HepG2 (cell line): ENCODE results near the gene SETD2. TPM values are rescaled to one million over a fixed set of nuclear protein-coding genes. Genes with fewer than 3 reads are reported as not detected.

ENCODE experiments used
- ATAC-seq: fragments of 200-7000 bp; cut with Tn5 transposase; 3 replicates; pipeline ENCODE4 v1.9.1; 2020; ENCODE audit warnings: mild to moderate bottlenecking, moderate library complexity
- Bru-seq: library from RNA; stranded (reverse); fragments of 400-500 nt; gene quantifications from one replicate; lab custom pipeline; 2021; lab: Mats Ljungman, UMichigan
- BruChase-seq, 2 experiments: library from RNA; stranded (reverse); fragments of 400-500 nt; gene quantifications; one replicate each; lab custom pipeline; 2021; lab: Mats Ljungman, UMichigan
- BruUV-seq: library from RNA; stranded (reverse); fragments of 400-500 nt; replicated peaks from 2 replicates; lab custom pipeline; 2021; lab: Mats Ljungman, UMichigan
- CTCF ChIA-PET: fragments of 300-600 bp; formaldehyde crosslinking; extraction: SDS; loops from one replicate; lab custom pipeline; 2021; ENCODE audit warnings: low total read pairs, inconsistent platforms, low intra/inter-chr PET ratio; lab: Yijun Ruan, JAX
- POLR2A ChIA-PET: fragments of 350-600 bp; sonication (Branson Sonifier 250); formaldehyde crosslinking; loops from one replicate; lab custom pipeline; 2020; ENCODE audit warnings: antibody characterized with exemption, inconsistent platforms; lab: Yijun Ruan, JAX
- DNase-seq: peaks from one replicate; pipeline ENCODE4 v3.0.0-alpha.2; 2015; ENCODE audit warnings: low spot score
- FAIRE-seq: peaks from 3 replicates; lab custom pipeline; 2011; peaks lifted over from hg19 to GRCh38; lab: Jason Lieb, UNC
- H2AFZ ChIP-seq: one replicate; pipeline ENCODE4 v1.6.1; 2011; ENCODE audit warnings: low read length, inconsistent platforms
- H3K27ac ChIP-seq: fragments of 300-600 bp; 3 replicates; pipeline ENCODE4 v1.8.0; 2011; ENCODE audit warnings: mixed run types, mild to moderate bottlenecking, mixed read lengths, low read length, inconsistent platforms; ENCODE audit not compliant: insufficient read depth; ENCODE audit errors: extremely low read length
- H3K27me3 ChIP-seq, 2 experiments: fragments of 200-600 bp in 1 of 2; 2 replicates in 1 of 2; 3 replicates in 1 of 2; pipeline versions ENCODE4 v1.6.0 to v1.8.0; 2011; ENCODE audit warnings: low read length in 2 of 2, mild to moderate bottlenecking in 2 of 2, moderate library complexity in 2 of 2, inconsistent platforms in 1 of 2; ENCODE audit not compliant: insufficient read depth in 2 of 2, control insufficient read depth in 1 of 2
- H3K36me3 ChIP-seq, 2 experiments: fragments of 200-600 bp in 1 of 2; replicated peaks in 1 of 2; 2 replicates in 1 of 2; 3 replicates in 1 of 2; pipeline versions ENCODE4 v1.5.1 to v1.8.0; 2011; ENCODE audit warnings: low read length in 2 of 2, inconsistent platforms in 1 of 2; ENCODE audit not compliant: insufficient read depth in 2 of 2, control insufficient read depth in 1 of 2
- H3K4me1 ChIP-seq: 2 replicates; pipeline ENCODE4 v1.5.1; 2012; ENCODE audit warnings: low read length, inconsistent platforms; ENCODE audit not compliant: insufficient read depth
- H3K4me2 ChIP-seq: 2 replicates; pipeline ENCODE4 v1.6.0; 2011; ENCODE audit warnings: low read depth, low read length, inconsistent platforms
- H3K4me3 ChIP-seq, 3 experiments: fragments of 200-600 bp in 1 of 3; sonication (generic), shearing (Covaris generic) in 1 of 3; replicated peaks in 1 of 3; 2 replicates each; pipeline ENCODE4 v1.5.1; 2011 to 2016; ENCODE audit warnings: low read length in 3 of 3, inconsistent platforms in 2 of 3, low read depth in 2 of 3, mild to moderate bottlenecking in 2 of 3, control low read depth in 1 of 3, mixed read lengths in 1 of 3; ENCODE audit not compliant: insufficient read depth in 1 of 3
- H3K79me2 ChIP-seq: one replicate; pipeline ENCODE4 v1.6.1; 2011; ENCODE audit warnings: low read length, inconsistent platforms; ENCODE audit not compliant: insufficient read depth
- H3K9ac ChIP-seq: 2 replicates; pipeline ENCODE4 v1.6.0; 2011; ENCODE audit warnings: mild to moderate bottlenecking, low read depth, low read length, inconsistent platforms; ENCODE audit not compliant: insufficient read depth
- H3K9me3 ChIP-seq: 2 replicates; pipeline ENCODE4 v1.5.1; 2012; ENCODE audit warnings: mild to moderate bottlenecking, low read length
- H4K20me1 ChIP-seq: 2 replicates; pipeline ENCODE4 v1.6.0; 2011; ENCODE audit warnings: inconsistent platforms, mild to moderate bottlenecking, low read length, moderate library complexity; ENCODE audit not compliant: insufficient read depth
- HMG20A ChIP-seq: IDR thresholded peaks from 2 replicates; pipeline ENCODE4 v1.6.1; 2016; ENCODE audit warnings: borderline replicate concordance
- KMT2B ChIP-seq: IDR thresholded peaks from 2 replicates; pipeline ENCODE4 v1.6.1; 2016; ENCODE audit warnings: missing genetic modification reagents, missing compliant biosample characterization
- PHF20 ChIP-seq: sonication (generic); formaldehyde crosslinking; IDR thresholded peaks from 2 replicates; pipeline ENCODE4 v1.5.0; 2020; ENCODE audit warnings: mild to moderate bottlenecking, missing genetic modification reagents
- PPARG ChIP-seq: conservative IDR thresholded peaks from 2 replicates; pipeline ENCODE4 v1.6.1; 2016; ENCODE audit warnings: missing biosample characterization, missing genetic modification reagents
- STAG1 ChIP-seq: sonication (generic); formaldehyde crosslinking; IDR thresholded peaks from 2 replicates; pipeline ENCODE4 v1.4.0; 2020; ENCODE audit warnings: missing genetic modification reagents
- ZFYVE20 ChIP-seq: sonication (generic); formaldehyde crosslinking; IDR thresholded peaks from 2 replicates; pipeline ENCODE4 v1.8.0; 2023; ENCODE audit warnings: low read depth, mild to moderate bottlenecking, moderate library complexity, missing genetic modification reagents, borderline replicate concordance
- WGBS: methylation state at CpG from one replicate; pipeline ENCODE4 v1.1.6; 2017; ENCODE audit warnings: low lambda C conversion rate; 5-methylcytosine and 5-hydroxymethylcytosine counted together
- in situ Hi-C: cut with HindIII; loops from 2 replicates; pipeline ENCODE4 v1.10.0; 2017; ENCODE audit warnings: low pct_unique_long_range_greater_than_20kb; ENCODE audit not compliant: extremely low pct_ligation_motif_present
- intact Hi-C: fragments of 100-400 bp; cut with micrococcal nuclease; formaldehyde crosslinking; loops from one replicate; pipeline ENCODE4 v1.10.0; 2022; ENCODE audit not compliant: unreplicated experiment
- long read RNA-seq, 2 experiments: library from RNA in 1 of 2; library from polyadenylated mRNA in 1 of 2; stranded (forward) in 1 of 2; unstranded in 1 of 2; transcript quantifications; one replicate each; pipeline ENCODE4 v2.0.0, GENCODE V29; 2019 to 2022
- polyA minus RNA-seq, 3 experiments: library from RNA; depleted of rRNA, polyadenylated mRNA; stranded (reverse); fragments of >200 nt; gene quantifications; 2 replicates each; pipeline ENCODE4 v1.2.3, GENCODE V29; 2011; ENCODE audit warnings: low replicate concordance in 1 of 3
- polyA plus RNA-seq, 8 experiments: library from polyadenylated mRNA; depleted of rRNA in 3 of 8; stranded (reverse) in 7 of 8; unstranded in 1 of 8; fragments of >200 nt; fragmentation: Illumina TruSeq in 4 of 8; extraction: Trizol in 4 of 8; gene quantifications; 2 replicates each; pipeline versions ENCODE4 v1.2.1 to v1.2.3, GENCODE V29; 2011 to 2016; ENCODE audit warnings: low read depth in 4 of 8, missing spikeins in 1 of 8, mixed read lengths in 1 of 8; ENCODE audit not compliant: insufficient read depth in 1 of 8
- total RNA-seq, 5 experiments: library from RNA; depleted of rRNA; stranded (reverse); fragments of >200 nt; fragmentation: Illumina TruSeq; extraction: Trizol; gene quantifications; 2 replicates each; pipeline ENCODE4 v1.2.3, GENCODE V29; 2016; ENCODE audit warnings: low read depth in 1 of 5

The SETD2 gene, protein sequence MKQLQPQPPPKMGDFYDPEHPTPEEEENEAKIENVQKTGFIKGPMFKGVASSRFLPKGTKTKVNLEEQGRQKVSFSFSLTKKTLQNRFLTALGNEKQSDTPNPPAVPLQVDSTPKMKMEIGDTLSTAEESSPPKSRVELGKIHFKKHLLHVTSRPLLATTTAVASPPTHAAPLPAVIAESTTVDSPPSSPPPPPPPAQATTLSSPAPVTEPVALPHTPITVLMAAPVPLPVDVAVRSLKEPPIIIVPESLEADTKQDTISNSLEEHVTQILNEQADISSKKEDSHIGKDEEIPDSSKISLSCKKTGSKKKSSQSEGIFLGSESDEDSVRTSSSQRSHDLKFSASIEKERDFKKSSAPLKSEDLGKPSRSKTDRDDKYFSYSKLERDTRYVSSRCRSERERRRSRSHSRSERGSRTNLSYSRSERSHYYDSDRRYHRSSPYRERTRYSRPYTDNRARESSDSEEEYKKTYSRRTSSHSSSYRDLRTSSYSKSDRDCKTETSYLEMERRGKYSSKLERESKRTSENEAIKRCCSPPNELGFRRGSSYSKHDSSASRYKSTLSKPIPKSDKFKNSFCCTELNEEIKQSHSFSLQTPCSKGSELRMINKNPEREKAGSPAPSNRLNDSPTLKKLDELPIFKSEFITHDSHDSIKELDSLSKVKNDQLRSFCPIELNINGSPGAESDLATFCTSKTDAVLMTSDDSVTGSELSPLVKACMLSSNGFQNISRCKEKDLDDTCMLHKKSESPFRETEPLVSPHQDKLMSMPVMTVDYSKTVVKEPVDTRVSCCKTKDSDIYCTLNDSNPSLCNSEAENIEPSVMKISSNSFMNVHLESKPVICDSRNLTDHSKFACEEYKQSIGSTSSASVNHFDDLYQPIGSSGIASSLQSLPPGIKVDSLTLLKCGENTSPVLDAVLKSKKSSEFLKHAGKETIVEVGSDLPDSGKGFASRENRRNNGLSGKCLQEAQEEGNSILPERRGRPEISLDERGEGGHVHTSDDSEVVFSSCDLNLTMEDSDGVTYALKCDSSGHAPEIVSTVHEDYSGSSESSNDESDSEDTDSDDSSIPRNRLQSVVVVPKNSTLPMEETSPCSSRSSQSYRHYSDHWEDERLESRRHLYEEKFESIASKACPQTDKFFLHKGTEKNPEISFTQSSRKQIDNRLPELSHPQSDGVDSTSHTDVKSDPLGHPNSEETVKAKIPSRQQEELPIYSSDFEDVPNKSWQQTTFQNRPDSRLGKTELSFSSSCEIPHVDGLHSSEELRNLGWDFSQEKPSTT (N-terminal part only)
- total RNA-seq (2016; rRNA removed; fragmentation: Illumina TruSeq; extraction: Trizol) = 24.2 and 39.5 TPM in 2 replicates
- 38.6 and 41.2 TPM in 2 replicates for total RNA-seq (2016; cell fraction: cytosol; rRNA removed; fragmentation: Illumina TruSeq; extraction: Trizol; ENCODE audit: low read depth)
- 22.3 and 34.2 TPM in 2 replicates for total RNA-seq (2016; cell fraction: insoluble cytoplasmic fraction; rRNA removed; fragmentation: Illumina TruSeq; extraction: Trizol)
- total RNA-seq (2016; cell fraction: membrane; rRNA removed; fragmentation: Illumina TruSeq; extraction: Trizol) = 16.3 and 20.2 TPM in 2 replicates
- 35.8 and 43.2 TPM in 2 replicates for total RNA-seq (2016; cell fraction: nucleus; rRNA removed; fragmentation: Illumina TruSeq; extraction: Trizol)
- 14.2 and 15.0 TPM in 2 replicates for polyA plus RNA-seq (2011; rRNA removed)
- 9.9 and 13.4 TPM in 2 replicates for polyA plus RNA-seq (2011; cell fraction: cytosol; rRNA removed)
- 12.6 and 13.9 TPM in 2 replicates for polyA plus RNA-seq (2011; cell fraction: nucleus; rRNA removed)
- polyA plus RNA-seq (2012) = 17.9 and 19.6 TPM in 2 replicates
- polyA plus RNA-seq (2016; cell fraction: cytosol; fragmentation: Illumina TruSeq; extraction: Trizol; ENCODE audit: low read depth) = 1.1 and 1.3 TPM in 2 replicates
- 22.9 and 27.7 TPM in 2 replicates for polyA plus RNA-seq (2016; cell fraction: insoluble cytoplasmic fraction; fragmentation: Illumina TruSeq; extraction: Trizol; ENCODE audit: low read depth)
- polyA plus RNA-seq (2016; cell fraction: membrane; fragmentation: Illumina TruSeq; extraction: Trizol; ENCODE audit: low read depth) = 1.8 and 2.5 TPM in 2 replicates
- 32.2 and 33.2 TPM in 2 replicates for polyA plus RNA-seq (2016; cell fraction: nucleus; fragmentation: Illumina TruSeq; extraction: Trizol; ENCODE audit: insufficient read depth, low read depth)
- 24.6 and 37.4 TPM in 2 replicates for polyA minus RNA-seq (2011; rRNA and poly(A)+ RNA removed; ENCODE audit: low replicate concordance)
- polyA minus RNA-seq (2011; cell fraction: cytosol; rRNA and poly(A)+ RNA removed) = 22.9 and 27.3 TPM in 2 replicates
- 75.8 and 79.7 TPM in 2 replicates for polyA minus RNA-seq (2011; cell fraction: nucleus; rRNA and poly(A)+ RNA removed)
- percentile 86 among the genes with signal in this experiment for Bru-seq, nascent RNA
- BruChase-seq, experiment 1, labeled RNA remaining after a 6-hour chase = percentile 88 among the genes with signal in this experiment
- percentile 87 among the genes with signal in this experiment for BruChase-seq, experiment 2, labeled RNA remaining after a 2-hour chase
- long read RNA-seq, experiment 1, partial matches to known transcripts = 5 of 7 reads
- long read RNA-seq, experiment 1, other reads (novel, unspliced or antisense) = 2 of 7 reads
- long read RNA-seq, experiment 2, partial matches to known transcripts = 7 of 16 reads
- long read RNA-seq, experiment 2, other reads (novel, unspliced or antisense) = 9 of 16 reads

DNA sequence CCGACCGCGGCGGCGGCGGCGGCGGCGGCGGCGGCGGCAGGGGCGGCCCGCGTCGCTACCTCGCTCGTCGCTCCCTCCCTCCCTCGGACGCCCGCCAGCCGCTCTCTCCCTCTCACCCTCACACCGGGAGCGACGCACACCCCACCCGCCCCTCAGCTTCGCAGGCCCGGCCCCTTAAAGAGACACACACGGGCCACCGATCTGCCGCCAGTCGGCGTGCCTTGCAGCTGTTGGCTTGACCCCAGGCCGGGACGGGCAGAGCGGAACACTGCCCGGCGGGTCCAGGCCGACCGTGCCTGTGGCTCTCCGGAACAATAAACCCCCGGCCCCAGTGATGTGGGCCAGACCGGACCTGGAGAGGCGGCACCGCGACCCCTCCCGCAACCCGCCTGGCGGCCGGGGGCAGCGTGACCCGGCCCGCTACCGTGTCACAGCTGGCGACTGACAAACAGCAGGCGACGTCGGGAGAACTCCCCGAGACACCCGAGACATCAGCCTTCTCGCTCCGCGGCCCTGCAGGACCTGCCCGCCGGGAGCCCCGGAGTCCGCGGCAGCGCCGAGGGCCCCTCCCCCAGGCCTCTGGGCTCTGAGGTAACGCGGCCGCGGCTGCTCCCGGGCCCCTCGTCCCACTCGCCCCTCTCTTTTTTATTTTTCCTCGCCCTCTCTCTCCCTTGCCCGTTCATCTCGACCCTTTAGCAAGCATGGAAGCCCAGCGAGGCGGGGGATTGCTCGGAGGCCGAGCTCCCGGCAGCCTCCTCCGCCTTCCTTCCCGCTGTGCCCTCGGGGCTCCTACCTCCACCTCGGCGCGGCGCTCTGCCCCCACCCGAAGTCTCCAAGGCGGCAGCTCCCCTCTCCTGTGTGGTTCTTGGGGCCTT is at the start of gene SETD2:
TSS of gene SETD2 (minus strand) at position 107 of the 875 bp plus-strand sequence. CDS start 189 bp downstream, outside the sequence.
- intact Hi-C loops (no loop called here), in situ Hi-C loops (no loop called here)
- CTCF ChIA-PET = no interaction called here
- Histone ChIP-seq H3K27ac (peak within 1 kb of the TSS; percentile 94), H4K20me1 (peaks cover 25% of the 10 kb centered on the region), H3K27me3 (no peaks in the 10 kb centered on the region; a peak in 1 of 5 replicates), H3K9ac (peak within 1 kb of the TSS; percentile 96), H3K36me3 (no peaks in the 10 kb centered on the region), H3K79me2 (peaks cover 64% of the 10 kb centered on the region), H3K4me3 (peak within 1 kb of the TSS; percentile 75 to 95 (median 84)), H3K9me3 (no peaks in the 10 kb centered on the region), H3K4me1 (peaks cover 47% of the 10 kb centered on the region), H2AFZ (no peak within 1 kb of the TSS), H3K4me2 (peak within 1 kb of the TSS; percentile 80)
- 0% methylated on average over 31 of the region's 95 CpGs for WGBS
- no peak for FAIRE-seq
- POLR2A ChIA-PET = interaction anchor here (0.6 to 1.9 kb wide), 10 partner anchors 9 to 217 kb away, joined by 3 to 9 read pairs (median 4); partner anchors contain the start of genes KIF9, KLHL18 and PTPN23
- BruUV-seq = no TSS peak
- ATAC-seq = peak; percentile 94
- DNase-seq = peak; percentile 87
- peak; percentile 42 for TF ChIP-seq STAG1 (CRISPR knock-in tag)
- no peak for TF ChIP-seq PPARG (CRISPR knock-in tag)
- TF ChIP-seq KMT2B (CRISPR knock-in tag) = peak; percentile 84
- TF ChIP-seq ZFYVE20 (CRISPR knock-in tag) = no peak
- TF ChIP-seq HMG20A (CRISPR knock-in tag) = no peak
- TF ChIP-seq PHF20 (CRISPR knock-in tag) = peak; percentile 71
